Inflammatory macrophage treated with lipopolysaccharide for 4 hours (primary cell): ENCODE measurements around the gene ERICH6B.

Experiments
- DNase-seq: peaks from one replicate; pipeline ENCODE4 v3.0.0-alpha.2; 2020

ERICH6B gene

GRCh38 chr13:45598597-45598996 lies 16.9 kb downstream of the ERICH6B start:
- no peak for DNase-seq

GRCh38 chr13:45596800-45597475 lies 18.6 kb downstream of the ERICH6B start:
- no peak for DNase-seq

- no peak for DNase-seq
These were observed 19.6 kb downstream of the ERICH6B start for GRCh38 chr13:45595965-45596364.

GRCh38 chr13:45594764-45595163 lies 20.8 kb downstream of the ERICH6B start:
- DNase-seq: no peak

- DNase-seq: no peak
These were observed 21.3 kb downstream of the ERICH6B start for GRCh38 chr13:45594227-45594626.

- DNase-seq: no peak
These were observed 22.8 kb downstream of the ERICH6B start for GRCh38 chr13:45592758-45593157.

GRCh38 chr13:45590066-45590465 lies 25.5 kb downstream of the ERICH6B start:
- no peak for DNase-seq

GRCh38 chr13:45587897-45588296 lies 27.6 kb downstream of the ERICH6B start:
- DNase-seq: no peak

GRCh38 chr13:45584816-45585215 lies 30.7 kb downstream of the ERICH6B start:
- DNase-seq: no peak

- no peak for DNase-seq
These were observed 33.0 kb downstream of the ERICH6B start for GRCh38 chr13:45582408-45583076.

- DNase-seq: no peak
These were observed 39.1 kb downstream of the ERICH6B start for GRCh38 chr13:45576466-45576865.

GRCh38 chr13:45575830-45576180 lies 39.7 kb downstream of the ERICH6B start:
- no peak for DNase-seq

- DNase-seq: no peak
These were observed 40.3 kb downstream of the ERICH6B start for GRCh38 chr13:45575146-45575829.

GRCh38 chr13:45565331-45565730 lies 50.2 kb downstream of the ERICH6B start:
- DNase-seq: no peak

GRCh38 chr13:45564133-45564776 lies 51.3 kb downstream of the ERICH6B start:
- no peak for DNase-seq

GRCh38 chr13:45554604-45555109 lies 60.9 kb downstream of the ERICH6B start:
- DNase-seq: no peak

- DNase-seq: no peak
These were observed 67.3 kb downstream of the ERICH6B start for GRCh38 chr13:45548281-45548680.

GRCh38 chr13:45546410-45546765 lies 69.2 kb downstream of the ERICH6B start:
- DNase-seq: no peak

GRCh38 chr13:45545686-45546409 lies 69.7 kb downstream of the ERICH6B start:
- DNase-seq: peak; percentile 47

GRCh38 chr13:45544520-45544919 lies 71.0 kb downstream of the ERICH6B start:
- DNase-seq: no peak

GRCh38 chr13:45542878-45543277 lies 72.7 kb downstream of the ERICH6B start:
- DNase-seq: no peak

GRCh38 chr13:45542391-45542790 lies 73.1 kb downstream of the ERICH6B start:
- no peak for DNase-seq

GRCh38 chr13:45541806-45542205 lies 73.7 kb downstream of the ERICH6B start:
- no peak for DNase-seq
